Measurements from ENCODE around the gene ARGLU1. TPM values are rescaled to one million over a fixed set of nuclear protein-coding genes. Genes with fewer than 3 reads are reported as not detected.

The ARGLU1 gene
- polyA plus RNA-seq, 3 donors = 348 to 418 (median 370) TPM

- no peak for DNase-seq
These were observed 25.2 kb upstream of the ARGLU1 start for GRCh38 chr13:106593132-106593531.

DNA sequence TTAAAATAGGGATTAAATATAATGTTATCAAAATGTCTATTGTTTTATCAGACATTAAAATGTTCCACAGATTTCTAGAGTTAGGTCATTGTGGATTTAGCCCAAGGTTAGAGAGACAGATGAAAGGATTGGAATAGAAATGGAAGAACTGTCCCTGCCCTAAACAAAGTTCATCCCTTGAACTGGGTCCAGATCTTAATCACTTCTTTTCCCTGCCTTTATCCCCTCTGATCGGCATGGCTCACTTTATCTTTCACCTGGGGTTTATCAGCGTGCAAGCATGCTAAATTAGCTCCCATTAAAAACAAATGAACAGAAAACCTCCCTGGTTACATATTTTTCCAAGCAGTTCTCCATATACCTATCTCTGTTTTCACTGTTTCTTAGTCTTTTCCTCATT lies 23.4 kb upstream of the ARGLU1 start:
- no peak for DNase-seq

- no peak for DNase-seq
These were observed 21.8 kb upstream of the ARGLU1 start for GRCh38 chr13:106589716-106590115.

DNA sequence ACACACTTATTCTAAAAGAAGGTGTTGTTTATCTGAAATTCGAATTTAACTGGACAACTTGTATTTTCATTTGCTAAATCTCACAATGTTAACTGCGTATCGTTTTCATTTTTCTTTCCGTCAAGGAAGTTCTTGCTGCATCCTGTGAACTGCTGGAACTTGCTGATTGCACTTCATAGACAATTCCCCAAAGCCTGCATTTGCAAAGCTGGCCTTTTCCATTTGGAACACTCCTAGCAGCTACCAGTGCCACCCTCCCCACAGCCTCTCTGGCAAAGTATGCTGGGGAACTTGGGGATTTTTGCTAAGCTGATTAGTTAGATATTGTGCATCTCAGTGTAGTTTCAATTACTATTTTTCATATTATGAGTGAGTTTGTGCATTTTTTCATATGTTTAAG lies 20.4 kb upstream of the ARGLU1 start:
- DNase-seq = no peak

- DNase-seq = no peak
These were observed 19.9 kb upstream of the ARGLU1 start for GRCh38 chr13:106587787-106588186.

GRCh38 chr13:106586648-106587166 lies 18.8 kb upstream of the ARGLU1 start:
- DNase-seq = no peak

DNA sequence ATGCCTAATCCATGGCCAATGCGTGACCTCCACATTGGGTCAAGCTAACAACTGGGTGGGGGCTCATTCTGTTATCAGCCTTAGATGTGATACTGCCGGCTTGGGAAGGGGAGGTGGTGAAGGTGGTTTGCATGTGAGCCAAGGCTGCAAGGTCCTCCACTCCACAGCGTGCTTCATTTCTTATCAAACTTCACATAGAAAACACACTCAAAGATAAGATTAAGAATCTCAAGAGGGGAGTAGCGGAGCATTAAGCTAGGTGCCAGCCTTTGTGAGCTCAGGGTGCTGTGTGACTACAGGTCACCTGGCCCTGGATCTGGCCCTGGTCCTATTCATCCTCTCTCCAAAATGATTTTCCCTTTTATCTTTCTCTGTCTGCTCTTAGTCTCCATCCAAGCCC lies 13.3 kb upstream of the ARGLU1 start:
- no peak for DNase-seq

DNA sequence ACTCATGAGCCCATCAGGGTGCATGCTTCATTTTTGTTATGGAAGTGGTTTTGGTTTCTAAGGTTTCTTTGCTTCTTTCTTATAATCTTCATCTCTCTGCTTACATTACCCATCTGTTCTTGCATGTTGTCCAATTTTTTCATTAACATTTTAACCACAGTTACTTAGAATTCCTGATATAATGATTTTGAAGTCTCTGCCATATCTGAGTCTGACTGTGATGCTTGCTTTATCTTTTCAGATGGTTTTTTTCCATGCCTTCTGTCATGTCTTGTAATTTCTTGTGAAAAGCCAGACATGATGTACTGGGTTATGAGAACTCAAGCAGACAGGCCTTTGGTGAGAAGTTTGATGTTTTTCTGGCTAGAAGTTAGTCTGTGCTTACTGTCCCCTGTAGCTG lies 8.0 kb upstream of the ARGLU1 start:
- no peak for DNase-seq

DNA sequence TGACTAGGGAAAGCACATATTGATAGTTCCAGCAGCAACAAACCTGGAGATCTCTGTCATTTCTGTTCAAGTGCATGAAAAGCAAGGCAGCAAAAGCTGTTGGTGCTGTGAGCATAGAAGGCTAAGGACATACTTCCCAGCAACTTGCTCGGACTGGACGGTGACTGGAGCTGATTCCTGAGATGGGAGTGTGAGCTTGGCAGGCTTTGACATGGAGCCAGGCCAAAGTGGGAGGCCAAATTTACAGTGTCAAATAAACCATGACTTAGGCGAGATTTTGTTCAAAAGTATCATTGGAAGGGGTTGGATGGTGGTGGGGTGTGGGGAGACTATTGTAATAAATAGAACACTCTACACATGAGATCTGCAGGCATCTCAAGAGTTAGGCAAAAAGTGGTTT lies 5.9 kb upstream of the ARGLU1 start:
- DNase-seq = no peak

GRCh38 chr13:106573284-106573846 lies 5.4 kb upstream of the ARGLU1 start:
- no peak for DNase-seq

DNA sequence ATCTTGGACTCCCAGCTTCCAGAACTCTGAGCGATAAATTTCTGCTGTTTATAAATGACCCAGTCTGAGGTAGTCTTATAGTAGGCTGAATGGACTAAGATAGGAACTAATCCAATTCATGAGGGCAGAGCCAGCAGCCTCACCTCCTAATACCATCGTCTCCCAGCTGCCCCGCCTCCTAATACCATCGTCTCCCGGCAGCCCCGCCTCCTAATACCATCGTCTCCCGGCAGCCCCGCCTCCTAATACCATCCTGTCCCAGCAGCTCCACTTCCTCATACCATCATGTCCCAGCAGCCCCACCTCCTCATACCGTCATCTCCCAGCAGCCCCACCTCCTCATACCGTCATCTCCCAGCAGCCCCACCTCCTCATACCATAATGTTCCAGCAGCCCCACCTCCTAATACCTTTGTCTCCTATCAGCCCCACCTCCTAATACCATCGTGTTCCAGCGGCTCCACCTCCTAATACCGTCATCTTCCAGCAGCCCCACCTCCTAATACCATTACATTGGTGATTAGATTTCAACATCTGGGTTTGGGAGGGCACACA lies 2.4 kb upstream of the ARGLU1 start:
- DNase-seq = peak; percentile 26

DNA sequence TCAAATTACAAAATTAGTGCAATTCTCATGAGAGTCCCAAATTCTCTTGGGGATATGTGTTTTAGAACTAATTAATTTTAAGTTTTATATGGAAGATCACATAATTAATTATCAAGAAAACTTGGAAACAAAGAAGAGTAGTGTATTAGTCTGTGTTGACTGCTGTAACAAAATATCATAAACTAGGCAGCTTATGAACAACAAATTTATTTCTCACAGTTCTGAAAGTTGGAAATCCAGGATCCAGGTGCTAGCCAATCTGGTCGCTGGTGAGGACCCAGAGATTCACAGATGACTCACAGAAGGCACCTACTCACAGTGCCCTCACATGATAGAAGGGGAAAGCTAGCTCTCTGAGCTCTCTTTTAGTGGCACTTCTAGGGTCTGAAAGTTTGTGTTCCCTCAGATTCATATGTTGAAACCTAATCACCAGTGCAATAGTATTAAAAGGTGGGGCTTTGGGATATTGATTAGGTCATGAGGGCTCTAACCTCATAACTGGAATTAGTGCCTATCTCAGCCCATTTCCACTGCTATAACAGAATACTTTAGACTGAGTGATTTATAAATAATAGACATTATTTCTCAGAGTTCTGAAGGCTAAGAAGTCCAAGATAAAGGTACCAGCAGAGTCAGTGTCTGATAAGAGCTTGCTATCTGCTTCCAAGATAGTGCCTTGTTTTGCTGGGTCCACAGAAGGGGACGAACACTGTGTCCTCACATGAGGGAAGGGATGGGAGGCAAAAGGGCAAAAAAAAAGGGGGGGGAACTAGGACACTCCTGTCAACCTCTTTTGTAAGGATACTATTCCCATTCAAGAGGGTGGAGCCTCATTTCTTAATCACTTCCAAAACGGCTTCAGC lies 1.5 kb upstream of the ARGLU1 start:
- DNase-seq = no peak

GRCh38 chr13:106568299-106569003 lies 514 bp upstream of the ARGLU1 start:
- no peak for DNase-seq

- peak; percentile 60 for DNase-seq
These were observed 1.1 kb downstream of the ARGLU1 start for GRCh38 chr13:106566641-106567473.

- DNase-seq = no peak
These were observed 2.7 kb downstream of the ARGLU1 start for GRCh38 chr13:106565127-106565775.

GRCh38 chr13:106562301-106562700 lies 5.6 kb downstream of the ARGLU1 start:
- no peak for DNase-seq

GRCh38 chr13:106561551-106562170 lies 6.3 kb downstream of the ARGLU1 start:
- DNase-seq = peak; percentile 54

- DNase-seq = no peak
These were observed 7.1 kb downstream of the ARGLU1 start for GRCh38 chr13:106560821-106561220.

- DNase-seq = no peak
These were observed 9.4 kb downstream of the ARGLU1 start for GRCh38 chr13:106558527-106558926.

DNA sequence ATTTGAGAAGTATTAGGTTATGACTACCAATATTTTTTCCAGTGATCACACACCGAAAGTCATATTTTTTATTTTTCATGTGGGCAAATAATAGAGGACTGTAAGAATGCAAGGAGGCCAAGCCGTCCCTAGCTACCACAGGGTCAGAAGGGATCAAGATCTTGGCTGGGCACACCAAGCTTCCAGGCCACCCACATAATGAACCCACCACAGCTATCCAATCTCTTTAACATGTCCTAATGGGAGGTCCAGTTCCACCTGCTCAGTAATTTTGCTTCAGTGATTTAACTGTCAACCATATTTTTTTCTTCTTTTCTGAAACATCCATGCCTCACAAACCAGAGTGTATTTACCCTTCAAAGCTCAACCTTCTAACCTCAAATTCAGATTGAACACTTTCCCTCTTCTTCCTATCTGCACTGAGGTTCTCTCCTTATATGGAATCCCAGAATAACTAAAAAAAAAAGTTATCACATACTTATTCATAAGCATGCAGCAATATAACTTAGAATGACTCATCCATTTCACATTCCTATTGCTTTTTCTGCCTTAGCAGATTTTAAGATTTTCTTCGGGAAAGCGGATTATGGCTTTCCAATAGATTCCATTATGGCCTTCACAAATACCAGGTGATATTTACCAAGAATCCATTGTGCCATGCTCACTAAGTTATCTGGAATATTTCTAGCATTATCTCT lies 12.2 kb downstream of the ARGLU1 start:
- DNase-seq = no peak

Data from renal pelvis (tissue), 4 donors.